MCF 10A (cell line): ENCODE measurements around the gene MRPL30. TPM values are rescaled to one million over a fixed set of nuclear protein-coding genes. Genes with fewer than 3 reads are reported as not detected.

ENCODE experiments used
- BruUV-seq: library from RNA; stranded (reverse); fragments of 400-500 nt; replicated peaks from 2 replicates; lab custom pipeline; 2021; lab: Mats Ljungman, UMichigan
- CTCF ChIA-PET: fragments of 300-600 bp; sonication (Branson Sonifier 250); formaldehyde crosslinking; extraction: SDS; loops from one replicate; lab custom pipeline; 2021; ENCODE audit warnings: antibody characterized with exemption, inconsistent platforms; lab: Yijun Ruan, JAX
- POLR2A ChIA-PET: fragments of 300-600, 350-650 bp; sonication (Branson Sonifier 250); formaldehyde crosslinking; extraction: SDS; loops from one replicate; lab custom pipeline; 2020; ENCODE audit warnings: antibody characterized with exemption, inconsistent platforms; lab: Yijun Ruan, JAX
- DNase-seq: peaks from one replicate; pipeline ENCODE4 v3.0.0-alpha.2; 2018; ENCODE audit not compliant: unreplicated experiment
- H3K27ac Mint-ChIP-seq: one replicate; pipeline ENCODE4 v1.8.0; 2022; ENCODE audit warnings: mild to moderate bottlenecking, low read depth, mixed read lengths; ENCODE audit not compliant: unreplicated experiment
- H3K27me3 Mint-ChIP-seq: one replicate; pipeline ENCODE4 v1.8.0; 2022; ENCODE audit warnings: mixed read lengths; ENCODE audit not compliant: insufficient read depth, unreplicated experiment
- H3K36me3 Mint-ChIP-seq: one replicate; pipeline ENCODE4 v1.8.0; 2022; ENCODE audit warnings: mild to moderate bottlenecking, moderate library complexity, mixed read lengths; ENCODE audit not compliant: insufficient read depth, unreplicated experiment
- H3K4me1 Mint-ChIP-seq: one replicate; pipeline ENCODE4 v1.8.0; 2022; ENCODE audit warnings: mixed read lengths; ENCODE audit not compliant: insufficient read depth, unreplicated experiment
- H3K4me3 Mint-ChIP-seq: one replicate; pipeline ENCODE4 v1.8.0; 2022; ENCODE audit warnings: mild to moderate bottlenecking, moderate library complexity, mixed read lengths; ENCODE audit not compliant: unreplicated experiment
- H3K9me3 Mint-ChIP-seq: one replicate; pipeline ENCODE4 v1.8.0; 2022; ENCODE audit warnings: mixed read lengths; ENCODE audit not compliant: unreplicated experiment
- intact Hi-C: fragments of 100-400 bp; cut with micrococcal nuclease; formaldehyde crosslinking; loops from 2 replicates; pipeline ENCODE4 v1.14.1; 2022
- total RNA-seq: library from RNA; stranded (reverse); gene quantifications from 2 replicates; pipeline ENCODE4 v1.2.3, GENCODE V29; 2022
- TF ChIP-seq, protein P1 (sequence below): fragments of 200-600 bp; IDR thresholded peaks from one replicate; pipeline ENCODE4 v1.8.0; 2022; ENCODE audit warnings: antibody characterized with exemption, mild to moderate bottlenecking; ENCODE audit not compliant: unreplicated experiment

The MRPL30 gene
- total RNA-seq, 1 experiment from 2014 or later = 42.5 TPM

DNA sequence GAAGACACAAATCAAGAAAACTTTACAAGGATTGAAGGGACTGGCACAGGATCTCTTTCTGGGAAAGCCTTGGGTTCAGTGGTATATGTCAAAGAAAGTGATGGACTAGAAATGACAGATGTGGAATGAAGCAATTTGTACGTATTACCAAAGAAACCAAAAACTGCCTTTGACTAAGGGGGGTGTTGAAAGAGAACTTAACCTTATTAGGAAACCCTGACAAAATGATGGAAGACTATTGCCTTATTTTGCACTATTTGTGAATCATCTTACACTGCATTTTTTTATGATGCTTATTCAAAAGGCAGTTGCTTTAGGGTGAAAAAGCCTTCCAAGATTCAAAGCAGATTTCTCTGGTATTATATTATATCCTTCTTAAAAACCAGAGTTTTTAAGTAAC is 30.3 kb upstream of the MRPL30 start:
- ChIA-PET CTCF (no interaction called here), POLR2A (no interaction called here)
- Mint-ChIP-seq H3K4me1 (peaks cover 17% of the 10 kb centered on the region), H3K4me3 (no peak overlapping the region), H3K9me3 (no peaks in the 10 kb centered on the region), H3K27me3 (no peaks in the 10 kb centered on the region), H3K36me3 (no peaks in the 10 kb centered on the region), H3K27ac (peak overlapping the region; percentile 23)
- TF ChIP-seq, protein P1, sequence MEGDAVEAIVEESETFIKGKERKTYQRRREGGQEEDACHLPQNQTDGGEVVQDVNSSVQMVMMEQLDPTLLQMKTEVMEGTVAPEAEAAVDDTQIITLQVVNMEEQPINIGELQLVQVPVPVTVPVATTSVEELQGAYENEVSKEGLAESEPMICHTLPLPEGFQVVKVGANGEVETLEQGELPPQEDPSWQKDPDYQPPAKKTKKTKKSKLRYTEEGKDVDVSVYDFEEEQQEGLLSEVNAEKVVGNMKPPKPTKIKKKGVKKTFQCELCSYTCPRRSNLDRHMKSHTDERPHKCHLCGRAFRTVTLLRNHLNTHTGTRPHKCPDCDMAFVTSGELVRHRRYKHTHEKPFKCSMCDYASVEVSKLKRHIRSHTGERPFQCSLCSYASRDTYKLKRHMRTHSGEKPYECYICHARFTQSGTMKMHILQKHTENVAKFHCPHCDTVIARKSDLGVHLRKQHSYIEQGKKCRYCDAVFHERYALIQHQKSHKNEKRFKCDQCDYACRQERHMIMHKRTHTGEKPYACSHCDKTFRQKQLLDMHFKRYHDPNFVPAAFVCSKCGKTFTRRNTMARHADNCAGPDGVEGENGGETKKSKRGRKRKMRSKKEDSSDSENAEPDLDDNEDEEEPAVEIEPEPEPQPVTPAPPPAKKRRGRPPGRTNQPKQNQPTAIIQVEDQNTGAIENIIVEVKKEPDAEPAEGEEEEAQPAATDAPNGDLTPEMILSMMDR = no peak
- DNase-seq = peak; percentile 20
- no TSS peak for BruUV-seq
- intact Hi-C loops = no loop called here

DNA sequence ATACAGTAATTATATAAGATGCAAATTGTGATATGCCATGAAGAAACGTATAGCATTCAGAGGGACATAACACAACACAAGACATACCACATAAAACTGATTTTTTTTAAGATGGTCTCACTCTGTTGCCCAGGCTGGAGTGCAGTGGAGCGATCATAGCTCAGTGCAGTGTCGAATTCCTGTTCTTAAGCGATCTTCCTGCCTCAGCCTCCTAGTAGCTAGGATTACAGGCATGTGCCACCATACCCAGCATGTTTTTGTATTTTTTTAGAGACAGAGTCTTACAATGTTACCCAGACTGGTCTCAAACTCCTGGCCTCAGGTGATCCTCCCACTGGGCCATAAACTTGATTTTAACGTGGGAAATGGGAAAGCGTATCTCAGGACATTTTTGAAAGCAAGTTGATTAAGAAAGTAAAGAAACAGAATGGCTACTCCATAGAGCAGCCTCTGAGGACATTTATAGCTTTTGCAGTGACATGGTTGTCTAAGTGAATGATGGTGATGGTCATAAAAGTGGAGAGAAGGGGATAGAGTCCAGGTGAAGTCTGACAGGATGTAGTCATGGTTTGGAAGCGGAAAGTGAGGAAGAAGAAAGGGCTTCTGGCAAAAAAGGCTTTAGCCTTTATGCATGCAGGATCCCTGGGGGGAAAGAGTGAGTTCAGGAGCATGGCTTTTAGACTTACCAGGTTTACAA is 28.6 kb upstream of the MRPL30 start:
- TF ChIP-seq, protein P1 = no peak
- Mint-ChIP-seq H3K4me1 (peaks cover 21% of the 10 kb centered on the region), H3K27me3 (no peaks in the 10 kb centered on the region), H3K4me3 (no peak overlapping the region), H3K27ac (no peak overlapping the region), H3K36me3 (peaks cover 10% of the 10 kb centered on the region), H3K9me3 (no peaks in the 10 kb centered on the region)
- intact Hi-C loops = no loop called here
- CTCF ChIA-PET = no interaction called here
- POLR2A ChIA-PET = interaction anchor here (0.9 to 7.4 kb wide), 3 partner anchors 11 to 184 kb away, joined by 3 to 139 read pairs (median 100); partner anchors contain the start of genes C2orf15, EIF5B, MITD1 and MRPL30
- BruUV-seq = no TSS peak
- DNase-seq = no peak

DNA sequence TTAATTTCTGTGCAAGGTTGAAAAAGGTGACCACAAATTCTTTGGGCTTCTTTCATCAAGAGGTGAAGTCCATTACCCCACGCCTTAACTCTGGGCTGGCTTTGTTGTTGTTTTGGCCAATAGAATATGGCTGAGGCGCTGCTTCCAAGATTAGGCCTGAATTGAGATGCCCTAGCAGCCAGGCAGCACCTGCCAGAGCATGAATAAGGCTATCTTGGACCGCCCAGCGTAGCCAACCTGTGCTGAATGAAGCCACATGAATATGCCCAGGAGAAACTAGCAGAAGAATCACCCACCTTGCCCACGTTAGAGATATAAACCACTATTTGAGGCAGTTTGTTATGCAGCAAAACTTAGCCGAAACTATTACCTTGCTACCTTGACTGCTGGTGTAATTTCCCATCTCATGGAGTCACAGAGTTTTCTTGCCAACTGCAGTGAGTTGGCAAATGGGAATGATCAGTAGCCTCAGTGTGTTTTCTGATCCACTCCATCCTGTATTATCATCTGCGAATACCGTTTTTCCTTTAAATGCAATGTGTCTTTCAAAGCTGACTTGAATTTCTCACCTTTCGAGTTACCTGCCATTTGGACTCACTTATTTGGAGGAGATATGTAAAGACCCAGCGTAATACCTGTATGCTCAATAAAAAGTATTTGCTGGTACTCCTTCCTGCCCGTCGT is 26.9 kb upstream of the MRPL30 start:
- POLR2A ChIA-PET = interaction anchor here (0.7 to 7.4 kb wide), 13 partner anchors 7 to 1582 kb away, joined by 3 to 139 read pairs (median 5); partner anchors contain the start of genes C2orf15, EIF5B, MITD1 and MRPL30
- Mint-ChIP-seq H3K4me3 (no peak overlapping the region), H3K36me3 (peaks cover 21% of the 10 kb centered on the region), H3K27ac (peak overlapping the region; percentile 95), H3K4me1 (peaks cover 31% of the 10 kb centered on the region), H3K9me3 (no peaks in the 10 kb centered on the region), H3K27me3 (no peaks in the 10 kb centered on the region)
- TSS peak; percentile 64 for BruUV-seq
- DNase-seq = peak; percentile 30
- TF ChIP-seq, protein P1 = no peak
- intact Hi-C loops = loop anchor here (2.0 kb wide), 2 partner anchors 27 to 75 kb away; partner anchors contain the start of genes MITD1 and MRPL30
- CTCF ChIA-PET = no interaction called here
